Hematopoietic multipotent progenitor cell treated with erythropoietin and hydrocortisone succinate and interleukin-3 and kit ligand, for 15 days (in vitro differentiated cells): Measurements from ENCODE around the gene NAP1L4.

ENCODE experiments used
- DNase-seq: peaks from one replicate; pipeline ENCODE4 v3.0.0-alpha.2; 2015; ENCODE audit warnings: low spot score

Gene NAP1L4

GRCh38 chr11:2904153-2905052, 87.7 kb downstream of the NAP1L4 start:
- DNase-seq = no peak

GRCh38 chr11:2903672-2904011, 88.5 kb downstream of the NAP1L4 start:
- no peak for DNase-seq

GRCh38 chr11:2902784-2903671, 89.1 kb downstream of the NAP1L4 start:
- DNase-seq = no peak

- peak; percentile 86 for DNase-seq
These were observed 90.0 kb downstream of the NAP1L4 start for GRCh38 chr11:2901854-2902783.

GRCh38 chr11:2901196-2901796, 90.8 kb downstream of the NAP1L4 start:
- no peak for DNase-seq

- DNase-seq = no peak
These were observed 92.9 kb downstream of the NAP1L4 start for GRCh38 chr11:2899080-2899783.

- DNase-seq = no peak
These were observed 93.6 kb downstream of the NAP1L4 start for GRCh38 chr11:2898366-2899079.

- no peak for DNase-seq
These were observed 95.1 kb downstream of the NAP1L4 start for GRCh38 chr11:2897048-2897447.

- DNase-seq = no peak
These were observed 96.1 kb downstream of the NAP1L4 start for GRCh38 chr11:2896047-2896446.
